GM12892 (cell line): ENCODE data around the gene SCLY.

Experiments used
- POLR2A ChIP-seq: IDR thresholded peaks from 2 replicates; pipeline ENCODE4 v1.6.1; 2011; ENCODE audit warnings: low read depth, low read length, control low read depth
- POLR2AphosphoS5 ChIP-seq: IDR thresholded peaks from 2 replicates; pipeline ENCODE4 v1.6.1; 2011; ENCODE audit warnings: low read depth, low read length, control low read depth
- TAF1 ChIP-seq: IDR thresholded peaks from 2 replicates; pipeline ENCODE4 v1.6.1; 2011; ENCODE audit warnings: low read depth, mild to moderate bottlenecking, control low read depth, low read length, borderline replicate concordance

DNA sequence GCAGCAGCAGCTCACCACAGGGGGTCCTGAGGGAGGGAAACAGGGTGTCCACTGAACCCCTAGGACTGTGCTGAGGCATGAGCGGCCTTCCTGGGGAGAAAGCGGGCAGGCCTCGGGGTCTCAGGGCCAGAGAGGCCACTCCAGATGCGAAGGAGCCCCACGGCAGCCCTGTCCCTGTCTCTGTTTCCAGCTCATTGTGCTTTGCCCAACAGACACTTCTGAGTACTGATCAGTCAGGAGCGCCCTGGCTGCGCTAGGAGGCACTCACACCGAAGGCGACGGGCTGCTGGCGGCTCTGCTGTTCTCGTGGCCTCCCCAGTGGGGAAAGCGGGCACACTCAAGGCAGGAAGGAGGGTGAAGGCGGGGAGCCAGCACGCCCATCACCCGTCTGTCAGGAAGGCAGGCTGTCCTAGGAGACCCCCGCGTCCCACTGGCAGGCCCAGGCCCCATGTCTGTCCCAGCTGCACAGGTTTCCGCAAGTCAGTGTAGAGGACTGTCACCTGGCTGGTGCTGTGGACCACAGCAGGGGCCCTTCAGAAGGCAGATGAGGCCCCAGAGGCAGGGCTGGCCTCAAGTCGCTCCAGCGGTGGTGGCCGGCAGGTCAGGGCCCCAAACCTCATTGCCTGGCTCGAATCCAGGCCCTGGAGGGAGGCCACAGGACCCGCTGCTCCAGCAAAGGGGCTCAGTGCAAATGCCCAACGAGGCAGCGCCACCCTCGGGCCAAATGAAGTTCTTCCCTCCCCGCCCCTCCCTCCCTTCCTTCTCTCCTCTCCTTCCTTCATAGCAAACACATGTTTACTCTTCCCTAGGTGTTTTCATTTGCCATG is 46.1 kb downstream of the SCLY start:
- TF ChIP-seq POLR2A = no peak
- TF ChIP-seq TAF1 = no peak
- no peak for TF ChIP-seq POLR2AphosphoS5
